ENCODE measurements around the gene SRRM5. TPM values are rescaled to one million over a fixed set of nuclear protein-coding genes. Genes with fewer than 3 reads are reported as not detected.
"Not testable (repeated sequence)": the region's sequence is repeated elsewhere in the genome, so short reads cannot be mapped to it uniquely, and the experiment has no call there.

Gene SRRM5
- total RNA-seq, 2 experiments from 2014 or later = 0.39 to 0.59 TPM

- intact Hi-C loops (cut with micrococcal nuclease) = no loop called here
- Mint-ChIP-seq H3K36me3 (peaks cover 21% of the 10 kb centered on the region), H3K4me1 (ENCODE audit: low read depth) (peaks cover 25% of the 10 kb centered on the region), H3K9me3 (no peaks in the 10 kb centered on the region), H3K4me3 (no peak overlapping the region), H3K27ac (peak overlapping the region; percentile 98), H3K27me3 (no peaks in the 10 kb centered on the region)
- POLR2A ChIA-PET = no interaction called here
- CTCF ChIA-PET = interaction anchor here (7.1 kb wide), 1 partner anchor 44 kb away, joined by 145 read pairs; no protein-coding TSS in a partner anchor
- DNase-seq = no peak
Measured at GRCh38 chr19:43598445-43599240, 13.2 kb upstream of the SRRM5 start.

DNA sequence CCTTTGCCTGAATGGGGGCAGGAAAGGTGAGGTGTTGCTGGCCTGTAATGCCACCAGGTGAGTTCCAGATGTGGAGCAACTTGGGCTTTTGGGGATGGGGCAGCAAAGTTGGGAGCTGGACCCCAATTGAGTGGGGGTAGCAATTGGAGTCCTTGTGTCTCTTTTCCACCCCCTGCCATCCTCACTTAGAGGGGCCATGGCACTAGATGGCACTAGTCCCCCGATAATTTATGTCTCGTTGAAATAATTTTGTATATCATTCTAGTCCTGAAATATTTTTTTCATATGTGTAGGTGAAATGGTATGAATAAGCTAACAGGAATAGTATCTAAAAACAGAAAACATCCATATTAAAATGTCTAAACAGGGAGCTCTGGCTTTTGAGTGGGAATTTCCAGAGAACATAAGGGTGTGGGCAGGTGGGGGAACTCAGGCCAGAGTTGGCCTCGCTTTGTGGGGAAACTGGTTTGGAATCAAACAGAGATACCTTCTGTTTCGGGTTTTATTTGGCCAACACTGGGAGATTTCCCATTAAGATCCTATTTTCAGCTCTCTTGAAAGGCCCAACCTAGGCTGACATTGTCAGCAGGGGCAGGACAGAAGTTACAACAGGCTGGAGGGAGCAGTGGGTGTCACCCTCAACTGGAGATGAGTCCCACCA, 12.1 kb upstream of the SRRM5 start:
- ChIA-PET POLR2A (no interaction called here), CTCF (interaction anchor here (1.0 to 7.1 kb wide), 4 partner anchors 27 to 210 kb away, joined by 3 to 145 read pairs (median 4); no protein-coding TSS in a partner anchor)
- intact Hi-C loops (cut with micrococcal nuclease) = no loop called here
- Mint-ChIP-seq H3K4me3 (no peak overlapping the region), H3K27me3 (no peaks in the 10 kb centered on the region), H3K36me3 (peaks cover 19% of the 10 kb centered on the region), H3K9me3 (no peaks in the 10 kb centered on the region), H3K4me1 (ENCODE audit: low read depth) (peaks cover 21% of the 10 kb centered on the region), H3K27ac (no peak overlapping the region)
- DNase-seq = no peak

GRCh38 chr19:43600326-43600725, 11.6 kb upstream of the SRRM5 start:
- POLR2A ChIA-PET; H3K27ac Mint-ChIP-seq; H3K9me3 Mint-ChIP-seq; intact Hi-C loops (cut with micrococcal nuclease); H3K4me3 Mint-ChIP-seq; DNase-seq; H3K27me3 Mint-ChIP-seq: not testable (repeated sequence)
- Mint-ChIP-seq H3K36me3 (peaks cover 19% of the 10 kb centered on the region), H3K4me1 (ENCODE audit: low read depth) (peaks cover 21% of the 10 kb centered on the region)
- CTCF ChIA-PET = interaction anchor here (1.0 to 1.4 kb wide), 3 partner anchors 26 to 209 kb away, joined by 3 to 6 read pairs (median 3); no protein-coding TSS in a partner anchor

DNA sequence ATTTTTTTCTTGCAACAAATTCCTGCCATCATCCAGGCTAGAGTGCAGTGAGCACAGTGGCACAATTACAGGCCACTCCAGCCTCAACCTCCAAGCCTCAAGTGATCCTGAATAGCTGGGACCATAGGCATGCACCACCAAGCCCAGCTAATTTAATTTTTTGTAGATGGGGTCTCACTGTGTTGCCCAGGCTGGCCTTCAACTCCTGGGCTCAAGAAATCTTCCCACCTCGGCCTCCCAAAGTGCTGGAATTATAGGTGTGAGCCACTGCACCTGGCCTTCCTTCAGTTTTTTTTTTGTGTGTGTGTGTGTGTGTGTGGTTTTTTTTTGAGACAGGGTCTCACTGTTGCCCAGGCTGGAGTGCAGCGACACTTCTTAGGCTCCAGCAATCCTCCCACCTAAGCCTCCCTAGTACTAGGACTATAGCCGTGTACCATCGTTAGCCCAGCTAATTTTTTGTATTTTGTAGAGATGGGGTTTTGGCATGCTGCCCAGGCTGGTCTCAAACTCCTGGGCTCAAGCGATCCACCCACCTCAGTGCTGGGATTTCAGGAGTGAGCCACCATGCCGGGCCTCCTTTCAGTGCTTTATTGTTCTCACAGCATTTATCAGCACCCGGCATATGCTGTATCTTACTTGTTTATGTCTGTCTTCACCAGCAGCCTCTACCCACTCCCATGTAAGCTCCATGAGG, 5.9 kb upstream of the SRRM5 start:
- intact Hi-C loops (cut with micrococcal nuclease) = no loop called here
- no peak overlapping the region for H3K27ac Mint-ChIP-seq

GRCh38 chr19:43606569-43607229, 5.2 kb upstream of the SRRM5 start:
- intact Hi-C loops (cut with micrococcal nuclease) = no loop called here
- Mint-ChIP-seq H3K9me3 (no peaks in the 10 kb centered on the region), H3K27ac (no peak overlapping the region), H3K4me3 (no peak overlapping the region), H3K27me3 (no peaks in the 10 kb centered on the region), H3K4me1 (ENCODE audit: low read depth) (peaks cover 3% of the 10 kb centered on the region), H3K36me3 (peaks cover 5% of the 10 kb centered on the region)
- CTCF ChIA-PET = interaction anchor here (1.3 to 1.4 kb wide), 2 partner anchors 11 to 52 kb away, joined by 3 to 6 read pairs; partner anchors contain the start of genes IRGQ and ZNF576
- DNase-seq = no peak
- POLR2A ChIA-PET = interaction anchor here (1.2 kb wide), 1 partner anchor 10 kb away, joined by 4 read pairs; the partner anchor contains the start of genes IRGQ and ZNF576

More for the DNA sequence above, 5.9 kb upstream of the SRRM5 start:
- Mint-ChIP-seq H3K4me1 (ENCODE audit: low read depth) (peaks cover 3% of the 10 kb centered on the region), H3K9me3 (no peaks in the 10 kb centered on the region), H3K36me3 (peaks cover 5% of the 10 kb centered on the region), H3K4me3 (no peak overlapping the region), H3K27me3 (no peaks in the 10 kb centered on the region)
- no peak for DNase-seq
- CTCF ChIA-PET = interaction anchor here (1.3 to 1.4 kb wide), 2 partner anchors 10 to 51 kb away, joined by 3 to 6 read pairs; partner anchors contain the start of genes IRGQ and ZNF576
- POLR2A ChIA-PET = interaction anchor here (0.9 to 1.2 kb wide), 2 partner anchors 10 to 11 kb away, joined by 3 to 4 read pairs; partner anchors contain the start of genes IRGQ and ZNF576

- Mint-ChIP-seq H3K9me3 (no peaks in the 10 kb centered on the region), H3K4me3 (no peak overlapping the region), H3K36me3 (peaks cover 5% of the 10 kb centered on the region), H3K27ac (no peak overlapping the region), H3K4me1 (ENCODE audit: low read depth) (peaks cover 3% of the 10 kb centered on the region), H3K27me3 (no peaks in the 10 kb centered on the region)
- DNase-seq = no peak
- POLR2A ChIA-PET = interaction anchor here (1.2 kb wide), 1 partner anchor 11 kb away, joined by 4 read pairs; the partner anchor contains the start of genes IRGQ and ZNF576
- intact Hi-C loops (cut with micrococcal nuclease) = no loop called here
- CTCF ChIA-PET = interaction anchor here (1.0 to 1.4 kb wide), 2 partner anchors 13 to 52 kb away, joined by 3 to 6 read pairs; no protein-coding TSS in a partner anchor
Measured at GRCh38 chr19:43607238-43608205, 4.4 kb upstream of the SRRM5 start.

DNA sequence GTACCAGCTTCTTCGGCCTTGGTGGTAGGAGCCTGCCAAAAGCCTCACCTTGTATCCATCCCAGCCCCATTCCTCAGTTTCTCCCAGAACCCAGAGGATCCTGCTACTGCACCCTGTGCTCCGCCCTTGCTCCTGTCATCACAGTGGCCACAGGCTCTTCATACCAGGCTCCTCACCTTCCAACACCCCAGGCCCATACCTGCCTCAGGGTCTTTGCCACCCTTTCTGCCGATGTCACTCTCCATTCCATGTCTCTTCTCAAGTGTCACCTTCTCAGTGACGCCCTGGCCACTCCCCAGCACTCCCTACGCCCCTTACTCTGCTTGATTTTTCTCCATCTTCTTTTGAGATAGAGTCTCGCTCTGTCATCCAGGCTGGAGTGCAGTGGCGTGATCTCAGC, 2.0 kb upstream of the SRRM5 start:
- Mint-ChIP-seq H3K4me3 (no peak overlapping the region), H3K27ac (no peak overlapping the region), H3K4me1 (ENCODE audit: low read depth) (peaks cover 3% of the 10 kb centered on the region), H3K9me3 (no peaks in the 10 kb centered on the region), H3K36me3 (peaks cover 6% of the 10 kb centered on the region), H3K27me3 (no peaks in the 10 kb centered on the region)
- intact Hi-C loops (cut with micrococcal nuclease) = no loop called here
- ChIA-PET CTCF (no interaction called here), POLR2A (no interaction called here)
- DNase-seq = no peak

DNA sequence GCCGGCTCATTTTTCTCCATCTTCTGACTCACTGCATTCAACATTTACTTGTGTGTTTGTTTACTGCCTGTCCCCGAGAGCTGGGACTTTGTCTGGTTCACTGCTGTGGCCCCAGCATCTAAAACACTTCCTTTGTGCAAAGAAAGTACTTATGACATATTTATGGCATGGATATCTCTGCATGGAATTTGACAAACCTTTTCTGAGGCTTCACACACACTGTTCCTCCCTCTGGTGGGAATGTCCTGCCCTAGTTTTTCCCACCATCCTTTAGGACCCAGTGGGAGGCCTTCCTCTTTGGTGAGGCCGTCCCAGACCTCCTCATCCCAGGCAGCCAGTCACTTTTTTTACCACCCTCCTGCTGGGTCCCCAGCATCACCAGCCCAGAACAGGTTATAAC, 1.4 kb upstream of the SRRM5 start:
- Mint-ChIP-seq H3K4me3 (no peak overlapping the region), H3K4me1 (ENCODE audit: low read depth) (peaks cover 3% of the 10 kb centered on the region), H3K36me3 (peaks cover 6% of the 10 kb centered on the region), H3K9me3 (no peaks in the 10 kb centered on the region), H3K27ac (peak overlapping the region; percentile 30), H3K27me3 (no peaks in the 10 kb centered on the region)
- intact Hi-C loops (cut with micrococcal nuclease) = no loop called here
- DNase-seq = no peak
- ChIA-PET POLR2A (no interaction called here), CTCF (no interaction called here)

DNA sequence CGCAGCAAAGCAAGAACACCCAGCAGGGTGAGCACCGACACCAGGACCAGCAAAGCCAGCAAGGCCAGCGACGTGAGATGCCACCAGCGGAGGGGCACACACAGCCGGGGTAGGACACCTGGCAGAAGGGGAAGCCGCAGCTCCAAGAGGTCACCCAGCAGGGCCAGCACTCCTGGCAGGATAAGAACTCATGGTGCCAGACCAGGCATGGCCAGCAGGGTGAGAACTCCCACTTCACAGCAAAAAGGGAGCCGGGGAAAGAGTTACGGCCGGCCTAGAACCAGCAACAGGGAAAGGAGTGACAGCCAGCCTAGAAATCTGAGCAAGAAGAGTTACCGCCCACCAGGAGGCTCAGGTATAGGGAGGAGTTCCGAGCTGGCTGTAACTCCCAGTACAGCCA, 486 bp downstream of the SRRM5 start:
- DNase-seq = no peak
- Mint-ChIP-seq H3K4me1 (ENCODE audit: low read depth) (peaks cover 3% of the 10 kb centered on the region), H3K4me3 (no peak overlapping the region), H3K36me3 (peaks cover 6% of the 10 kb centered on the region), H3K27ac (no peak overlapping the region), H3K9me3 (no peaks in the 10 kb centered on the region), H3K27me3 (no peaks in the 10 kb centered on the region)
- ChIA-PET CTCF (no interaction called here), POLR2A (no interaction called here)
- intact Hi-C loops (cut with micrococcal nuclease) = no loop called here

GRCh38 chr19:43616306-43616705, 4.4 kb downstream of the SRRM5 start:
- intact Hi-C loops (cut with micrococcal nuclease) = no loop called here
- no peak for DNase-seq
- no peak overlapping the region for H3K4me3 Mint-ChIP-seq
- ChIA-PET POLR2A (no interaction called here), CTCF (no interaction called here)
- peaks cover 2% of the 10 kb centered on the region for H3K36me3 Mint-ChIP-seq
- no peaks in the 10 kb centered on the region for H3K9me3 Mint-ChIP-seq
- H3K27me3 Mint-ChIP-seq = no peaks in the 10 kb centered on the region
- H3K4me1 Mint-ChIP-seq (ENCODE audit: low read depth) = peaks cover 12% of the 10 kb centered on the region
- H3K27ac Mint-ChIP-seq = no peak overlapping the region

DNA sequence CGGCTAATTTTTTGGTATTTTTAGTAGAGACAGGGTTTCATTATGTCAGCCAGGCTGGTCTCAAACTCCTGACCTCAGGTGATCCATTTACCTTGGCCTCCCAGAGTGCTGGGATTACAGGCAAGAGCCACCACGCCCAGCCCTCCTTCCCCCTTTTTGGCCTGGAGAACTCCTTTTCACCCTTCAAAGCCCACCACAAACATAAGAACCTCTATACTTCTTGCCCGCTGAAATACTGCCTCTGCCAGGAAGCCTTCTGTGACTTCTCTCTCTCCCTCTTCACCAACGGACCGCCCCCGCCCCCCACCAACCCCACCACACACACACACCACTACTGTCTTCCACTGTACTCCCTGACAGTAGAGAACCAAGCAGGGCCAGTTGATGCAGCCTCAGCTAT, 5.1 kb downstream of the SRRM5 start:
- no peaks in the 10 kb centered on the region for H3K27me3 Mint-ChIP-seq
- DNase-seq = no peak
- ChIA-PET CTCF (interaction anchor here (1.4 kb wide), 1 partner anchor 62 kb away, joined by 4 read pairs; no protein-coding TSS in a partner anchor), POLR2A (no interaction called here)
- no peak overlapping the region for H3K27ac Mint-ChIP-seq
- intact Hi-C loops (cut with micrococcal nuclease) = no loop called here
- H3K36me3 Mint-ChIP-seq = peaks cover 2% of the 10 kb centered on the region
- no peaks in the 10 kb centered on the region for H3K9me3 Mint-ChIP-seq
- no peak overlapping the region for H3K4me3 Mint-ChIP-seq
- H3K4me1 Mint-ChIP-seq (ENCODE audit: low read depth) = peaks cover 14% of the 10 kb centered on the region
